ENCODE data around the gene RNF150. TPM values are rescaled to one million over a fixed set of nuclear protein-coding genes. Genes with fewer than 3 reads are reported as not detected.

The RNF150 gene
- total RNA-seq, 1 donor from 2014 or later: not detected

DNA sequence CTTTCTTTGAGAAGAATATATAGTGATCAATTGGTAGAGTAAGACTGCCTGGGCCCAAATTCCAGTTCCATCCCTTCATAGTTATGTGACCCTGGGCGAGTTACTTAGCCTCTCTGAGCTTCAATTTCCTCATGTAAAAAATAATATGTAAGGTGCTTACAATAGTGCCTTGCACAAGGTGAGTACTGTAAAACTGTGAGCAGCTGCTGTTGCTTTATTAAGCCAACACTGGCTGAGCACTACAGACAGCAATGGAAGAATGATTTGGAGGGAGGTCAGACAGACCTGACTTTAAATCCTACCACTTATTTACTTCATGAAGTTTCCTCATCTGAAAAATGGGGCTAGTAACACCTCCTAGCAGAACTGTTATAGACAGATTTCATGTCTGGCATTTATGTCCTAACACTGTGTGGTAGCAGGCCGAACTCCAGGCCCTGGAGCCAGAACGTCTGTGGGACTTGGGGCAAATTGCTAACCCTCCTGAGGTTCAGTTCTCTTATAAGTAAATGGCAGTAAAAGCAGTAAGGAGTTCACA, 53.8 kb downstream of the RNF150 start:
- no peak overlapping the region for H3K4me3 Mint-ChIP-seq
- no peaks in the 10 kb centered on the region for H3K36me3 Mint-ChIP-seq (ENCODE audit: low read depth)
- TF ChIP-seq, protein P1, sequence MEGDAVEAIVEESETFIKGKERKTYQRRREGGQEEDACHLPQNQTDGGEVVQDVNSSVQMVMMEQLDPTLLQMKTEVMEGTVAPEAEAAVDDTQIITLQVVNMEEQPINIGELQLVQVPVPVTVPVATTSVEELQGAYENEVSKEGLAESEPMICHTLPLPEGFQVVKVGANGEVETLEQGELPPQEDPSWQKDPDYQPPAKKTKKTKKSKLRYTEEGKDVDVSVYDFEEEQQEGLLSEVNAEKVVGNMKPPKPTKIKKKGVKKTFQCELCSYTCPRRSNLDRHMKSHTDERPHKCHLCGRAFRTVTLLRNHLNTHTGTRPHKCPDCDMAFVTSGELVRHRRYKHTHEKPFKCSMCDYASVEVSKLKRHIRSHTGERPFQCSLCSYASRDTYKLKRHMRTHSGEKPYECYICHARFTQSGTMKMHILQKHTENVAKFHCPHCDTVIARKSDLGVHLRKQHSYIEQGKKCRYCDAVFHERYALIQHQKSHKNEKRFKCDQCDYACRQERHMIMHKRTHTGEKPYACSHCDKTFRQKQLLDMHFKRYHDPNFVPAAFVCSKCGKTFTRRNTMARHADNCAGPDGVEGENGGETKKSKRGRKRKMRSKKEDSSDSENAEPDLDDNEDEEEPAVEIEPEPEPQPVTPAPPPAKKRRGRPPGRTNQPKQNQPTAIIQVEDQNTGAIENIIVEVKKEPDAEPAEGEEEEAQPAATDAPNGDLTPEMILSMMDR (IDR thresholded peaks at IDR 0.05): no peak
- no peaks in the 10 kb centered on the region for H3K4me1 Mint-ChIP-seq
- ChIA-PET CTCF (no interaction called here), POLR2A (no interaction called here)
- ATAC-seq (ENCODE audit: low read depth): no peak
- H3K27ac Mint-ChIP-seq: no peak overlapping the region
- no peaks in the 10 kb centered on the region for H3K9me3 Mint-ChIP-seq
- intact Hi-C loops (cut with micrococcal nuclease): no loop called here
- no peak for DNase-seq
- no peaks in the 10 kb centered on the region for H3K27me3 Mint-ChIP-seq

GRCh38 chr4:141078871-141079270, 54.4 kb downstream of the RNF150 start:
- DNase-seq (no peak), ATAC-seq (ENCODE audit: low read depth) (no peak)
- H3K4me1 Mint-ChIP-seq: no peaks in the 10 kb centered on the region
- intact Hi-C loops (cut with micrococcal nuclease): no loop called here
- TF ChIP-seq, protein P1 (IDR thresholded peaks at IDR 0.05): no peak
- no peak overlapping the region for H3K4me3 Mint-ChIP-seq
- no peaks in the 10 kb centered on the region for H3K36me3 Mint-ChIP-seq (ENCODE audit: low read depth)
- POLR2A ChIA-PET: no interaction called here
- CTCF ChIA-PET: no interaction called here
- H3K9me3 Mint-ChIP-seq: no peaks in the 10 kb centered on the region
- no peaks in the 10 kb centered on the region for H3K27me3 Mint-ChIP-seq
- no peak overlapping the region for H3K27ac Mint-ChIP-seq

- DNase-seq: no peak
- Mint-ChIP-seq H3K4me1 (no peaks in the 10 kb centered on the region), H3K27ac (no peak overlapping the region), H3K9me3 (no peaks in the 10 kb centered on the region), H3K27me3 (no peaks in the 10 kb centered on the region), H3K36me3 (ENCODE audit: low read depth) (no peaks in the 10 kb centered on the region), H3K4me3 (no peak overlapping the region)
- TF ChIP-seq, protein P1 (IDR thresholded peaks at IDR 0.05): no peak
- no peak for ATAC-seq (ENCODE audit: low read depth)
- ChIA-PET POLR2A (no interaction called here), CTCF (no interaction called here)
- intact Hi-C loops (cut with micrococcal nuclease): no loop called here
Measured at GRCh38 chr4:141077611-141078225, 55.6 kb downstream of the RNF150 start.

GRCh38 chr4:141075553-141075952, 57.7 kb downstream of the RNF150 start:
- TF ChIP-seq, protein P1 (IDR thresholded peaks at IDR 0.05): no peak
- ChIA-PET POLR2A (no interaction called here), CTCF (no interaction called here)
- no peaks in the 10 kb centered on the region for H3K4me1 Mint-ChIP-seq
- no peak for ATAC-seq (ENCODE audit: low read depth)
- H3K4me3 Mint-ChIP-seq: no peak overlapping the region
- H3K36me3 Mint-ChIP-seq (ENCODE audit: low read depth): no peaks in the 10 kb centered on the region
- H3K9me3 Mint-ChIP-seq: no peaks in the 10 kb centered on the region
- no peak overlapping the region for H3K27ac Mint-ChIP-seq
- intact Hi-C loops (cut with micrococcal nuclease): no loop called here
- no peak for DNase-seq
- H3K27me3 Mint-ChIP-seq: no peaks in the 10 kb centered on the region

GRCh38 chr4:141074098-141074878, 59.0 kb downstream of the RNF150 start:
- ATAC-seq (ENCODE audit: low read depth) (no peak), DNase-seq (no peak)
- Mint-ChIP-seq H3K4me3 (no peak overlapping the region), H3K27ac (no peak overlapping the region), H3K4me1 (no peaks in the 10 kb centered on the region), H3K27me3 (no peaks in the 10 kb centered on the region), H3K36me3 (ENCODE audit: low read depth) (no peaks in the 10 kb centered on the region), H3K9me3 (no peaks in the 10 kb centered on the region)
- intact Hi-C loops (cut with micrococcal nuclease): no loop called here
- ChIA-PET POLR2A (no interaction called here), CTCF (no interaction called here)
- TF ChIP-seq, protein P1 (IDR thresholded peaks at IDR 0.05): no peak

Data from activated B cell treated with CpG ODN at 0.5 μM for 24 hours (primary cell).